PC-9 (cell line): Measurements from ENCODE around the gene HMSD. TPM values are rescaled to one million over a fixed set of nuclear protein-coding genes. Genes with fewer than 3 reads are reported as not detected.
A peak's percentile ranks its signal among the peaks of the same experiment; 100 is the strongest.
"Not testable (repeated sequence)": the region's sequence is repeated elsewhere in the genome, so short reads cannot be mapped to it uniquely, and the experiment has no call there.

Experiments used
- BruUV-seq: library from RNA; stranded (reverse); fragments of 400-500 nt; replicated peaks from 2 replicates; lab custom pipeline; 2021; lab: Mats Ljungman, UMichigan
- CTCF ChIA-PET: fragments of 300-600 bp; sonication (Branson Sonifier 250); formaldehyde crosslinking; loops from one replicate; lab custom pipeline; 2022; ENCODE audit warnings: antibody characterized with exemption; lab: Charles Lee
- POLR2A ChIA-PET: fragments of 300-600 bp; sonication (Branson Sonifier 250); formaldehyde crosslinking; loops from one replicate; lab custom pipeline; 2022; ENCODE audit warnings: antibody characterized with exemption; ENCODE audit not compliant: unreplicated experiment; lab: Charles Lee
- DNase-seq, 2 experiments: peaks; one replicate each; pipeline versions ENCODE4 v3.0.0 to v3.0.0-alpha.2; 2015 to 2022; ENCODE audit warnings: mixed read lengths in 1 of 2
- H2AFZ ChIP-seq: fragments of 200-600 bp; sonication (generic); 2 replicates; pipeline ENCODE4 v1.8.1; 2017; ENCODE audit warnings: antibody characterized with exemption
- H3F3A ChIP-seq: fragments of 200-600 bp; sonication (generic); 2 replicates; pipeline ENCODE4 v1.8.1; 2017; ENCODE audit warnings: antibody characterized with exemption, mild to moderate bottlenecking, low read depth; ENCODE audit not compliant: insufficient read depth
- H3K27ac ChIP-seq: fragments of 200-600 bp; sonication (generic); 2 replicates; pipeline ENCODE4 v1.6.1; 2016; ENCODE audit warnings: mixed run types
- H3K27me3 ChIP-seq: fragments of 200-600 bp; sonication (generic); 2 replicates; pipeline ENCODE4 v1.6.1; 2016; ENCODE audit warnings: low read depth, mixed run types; ENCODE audit not compliant: insufficient read depth
- H3K36me3 ChIP-seq: fragments of 200-600 bp; sonication (generic); 2 replicates; pipeline ENCODE4 v1.6.1; 2016; ENCODE audit warnings: low read depth, mixed run types
- H3K4me1 ChIP-seq: fragments of 200-600 bp; sonication (generic); replicated peaks from 2 replicates; pipeline ENCODE4 v1.6.1; 2016; ENCODE audit warnings: mixed run types; ENCODE audit not compliant: insufficient read depth
- H3K4me2 ChIP-seq: fragments of 200-600 bp; sonication (generic); 2 replicates; pipeline ENCODE4 v1.6.1; 2017; ENCODE audit warnings: mixed run types
- H3K4me3 ChIP-seq: fragments of 200-600 bp; sonication (generic); 2 replicates; pipeline ENCODE4 v1.6.1; 2016; ENCODE audit warnings: mixed run types
- H3K79me2 ChIP-seq: fragments of 200-600 bp; sonication (generic); 2 replicates; pipeline ENCODE4 v1.6.1; 2017; ENCODE audit warnings: low read depth, mixed run types
- H3K9me2 ChIP-seq: fragments of 200-600 bp; sonication (generic); 2 replicates; pipeline ENCODE4 v1.8.1; 2017; ENCODE audit warnings: mild to moderate bottlenecking; ENCODE audit not compliant: insufficient read depth
- H3K9me3 ChIP-seq: fragments of 200-600 bp; sonication (generic); 2 replicates; pipeline ENCODE4 v1.8.1; 2016; ENCODE audit warnings: low read depth; ENCODE audit not compliant: insufficient read depth
- H4K20me1 ChIP-seq: fragments of 200-600 bp; sonication (generic); 2 replicates; pipeline ENCODE4 v1.8.1; 2017; ENCODE audit not compliant: insufficient read depth
- CTCF ChIP-seq: fragments of 200-600 bp; sonication (generic); conservative IDR thresholded peaks from 2 replicates; pipeline ENCODE4 v1.6.1; 2017; ENCODE audit warnings: mixed run types, antibody characterized with exemption, mild to moderate bottlenecking, moderate library complexity
- EZH2 ChIP-seq: fragments of 200-600 bp; sonication (generic); IDR thresholded peaks from 2 replicates; pipeline ENCODE4 v1.8.0; 2017; ENCODE audit warnings: antibody characterized with exemption, low read depth
- intact Hi-C: fragments of 100-400 bp; cut with micrococcal nuclease; formaldehyde crosslinking; loops from one replicate; pipeline ENCODE4 v1.10.0; 2022; ENCODE audit not compliant: unreplicated experiment
- total RNA-seq: library from RNA; stranded (reverse); gene quantifications from 2 replicates; pipeline ENCODE4 v1.2.3, GENCODE V29; 2021

HMSD gene
- total RNA-seq, 1 experiment from 2014 or later: not detected

- intact Hi-C loops: no loop called here
- H3K27me3 ChIP-seq: no peaks in the 10 kb centered on the region; the same call in 1 of the 2 replicates
- H3K36me3 ChIP-seq: no peaks in the 10 kb centered on the region
- no TSS peak for BruUV-seq
- no peaks in the 10 kb centered on the region for H4K20me1 ChIP-seq
- ChIA-PET CTCF (interaction anchor here (0.6 kb wide), 1 partner anchor 12 kb away, joined by 5 read pairs; no protein-coding TSS in a partner anchor), POLR2A (no interaction called here)
- H3K9me3 ChIP-seq: no peaks in the 10 kb centered on the region
- no peak overlapping the region for H3K4me3 ChIP-seq
- no peak for DNase-seq
- no peaks in the 10 kb centered on the region for H3K79me2 ChIP-seq
- no peak for TF ChIP-seq CTCF
- no peak for TF ChIP-seq EZH2
- H3K27ac ChIP-seq: no peak overlapping the region
- peak overlapping the region; percentile 30; the same call in 1 of the 2 replicates for H2AFZ ChIP-seq
- H3K9me2 ChIP-seq: no peaks in the 10 kb centered on the region
- no peak overlapping the region for H3K4me2 ChIP-seq
- H3F3A ChIP-seq: no peaks in the 10 kb centered on the region
- no peaks in the 10 kb centered on the region for H3K4me1 ChIP-seq
Measured at GRCh38 chr18:63922049-63922448, 27.1 kb upstream of the HMSD start.

- Histone ChIP-seq H3K27ac (no peak overlapping the region), H2AFZ (no peak overlapping the region), H3K27me3 (no peaks in the 10 kb centered on the region), H3K4me1 (no peaks in the 10 kb centered on the region), H3K9me2 (0 out of 2 replicates have a peak, but pooled peaks cover under 1% of the 10 kb centered on the region), H3F3A (no peaks in the 10 kb centered on the region), H4K20me1 (no peaks in the 10 kb centered on the region), H3K4me3 (no peak overlapping the region), H3K36me3 (no peaks in the 10 kb centered on the region), H3K79me2 (no peaks in the 10 kb centered on the region), H3K4me2 (no peak overlapping the region), H3K9me3 (no peaks in the 10 kb centered on the region)
- ChIA-PET POLR2A (no interaction called here), CTCF (no interaction called here)
- no peak for DNase-seq
- intact Hi-C loops: no loop called here
- TF ChIP-seq EZH2: no peak
- no TSS peak for BruUV-seq
Measured at GRCh38 chr18:63924551-63924950, 24.6 kb upstream of the HMSD start.

- H3F3A ChIP-seq: no peaks in the 10 kb centered on the region
- H3K9me2 ChIP-seq: peaks cover 4% of the 10 kb centered on the region; the same call in 1 of the 2 replicates
- H3K79me2 ChIP-seq: no peaks in the 10 kb centered on the region
- no peak overlapping the region for H2AFZ ChIP-seq
- CTCF ChIA-PET: no interaction called here
- BruUV-seq: no TSS peak
- no peaks in the 10 kb centered on the region for H3K27me3 ChIP-seq
- no peak for DNase-seq
- intact Hi-C loops: no loop called here
- H4K20me1 ChIP-seq: no peaks in the 10 kb centered on the region
- H3K27ac ChIP-seq: no peak overlapping the region
- no peak for TF ChIP-seq EZH2
- no peak overlapping the region for H3K4me2 ChIP-seq
- POLR2A ChIA-PET: no interaction called here
- no peaks in the 10 kb centered on the region for H3K4me1 ChIP-seq
- H3K4me3 ChIP-seq: no peak overlapping the region
- H3K36me3 ChIP-seq: no peaks in the 10 kb centered on the region
- no peaks in the 10 kb centered on the region; the same call in 1 of the 2 replicates for H3K9me3 ChIP-seq
Measured at GRCh38 chr18:63928331-63928730, 20.8 kb upstream of the HMSD start.

- DNase-seq, POLR2A ChIA-PET, H3K27ac ChIP-seq, H3K79me2 ChIP-seq, H2AFZ ChIP-seq, H3K9me3 ChIP-seq, H3K36me3 ChIP-seq, intact Hi-C loops, H3K9me2 ChIP-seq, H3K27me3 ChIP-seq, H3F3A ChIP-seq, H3K4me2 ChIP-seq, CTCF ChIA-PET, BruUV-seq, H3K4me3 ChIP-seq, H3K4me1 ChIP-seq, H4K20me1 ChIP-seq: not testable (repeated sequence)
Measured at GRCh38 chr18:63929369-63929768, 19.7 kb upstream of the HMSD start.
